NCI-H526 treated with DMSO at 0.1 percent for 48 hours (cell line): ENCODE results near the gene CACNA1C.
"Not testable (repeated sequence)": the region's sequence is repeated elsewhere in the genome, so short reads cannot be mapped to it uniquely, and the experiment has no call there.

ENCODE experiments used
- DNase-seq: peaks from one replicate; lab custom pipeline; 2025; lab: John Stamatoyannopoulos, UW

CACNA1C gene

GRCh38 chr12:2234646-2235350 lies 182.0 kb downstream of the CACNA1C start:
- peak; percentile 30 for DNase-seq

- DNase-seq, result no peak
Measured at GRCh38 chr12:2236506-2237294, 183.9 kb downstream of the CACNA1C start.

- no peak for DNase-seq
Measured at GRCh38 chr12:2238111-2238510, 185.3 kb downstream of the CACNA1C start.

- no peak for DNase-seq
Measured at GRCh38 chr12:2239381-2239871, 186.6 kb downstream of the CACNA1C start.

- DNase-seq, result no peak
Measured at GRCh38 chr12:2240390-2240789, 187.6 kb downstream of the CACNA1C start.

GRCh38 chr12:2240984-2241383 lies 188.2 kb downstream of the CACNA1C start:
- no peak for DNase-seq

GRCh38 chr12:2242216-2242615 lies 189.4 kb downstream of the CACNA1C start:
- DNase-seq, result no peak

GRCh38 chr12:2242816-2243215 lies 190.0 kb downstream of the CACNA1C start:
- no peak for DNase-seq

GRCh38 chr12:2243275-2243674 lies 190.5 kb downstream of the CACNA1C start:
- no peak for DNase-seq

GRCh38 chr12:2244013-2244861 lies 191.4 kb downstream of the CACNA1C start:
- DNase-seq, result peak; percentile 94

- DNase-seq, result peak; percentile 64
Measured at GRCh38 chr12:2246358-2246757, 193.6 kb downstream of the CACNA1C start.

GRCh38 chr12:2247120-2247519 lies 194.3 kb downstream of the CACNA1C start:
- DNase-seq, result peak; percentile 72

- DNase-seq, result peak; percentile 14
Measured at GRCh38 chr12:2247596-2247995, 194.8 kb downstream of the CACNA1C start.

- peak; percentile 38 for DNase-seq
Measured at GRCh38 chr12:2248087-2248900, 195.5 kb downstream of the CACNA1C start.

GRCh38 chr12:2248901-2249381 lies 196.2 kb downstream of the CACNA1C start:
- peak; percentile 57 for DNase-seq

GRCh38 chr12:2250797-2251196 lies 198.0 kb downstream of the CACNA1C start:
- no peak for DNase-seq

GRCh38 chr12:2251526-2252209 lies 198.9 kb downstream of the CACNA1C start:
- DNase-seq, result peak; percentile 73

GRCh38 chr12:2255311-2255710 lies 202.5 kb downstream of the CACNA1C start:
- DNase-seq, result no peak

GRCh38 chr12:2255731-2256130 lies 202.9 kb downstream of the CACNA1C start:
- not testable (repeated sequence) for DNase-seq

GRCh38 chr12:2256453-2256852 lies 203.7 kb downstream of the CACNA1C start:
- DNase-seq, result no peak

GRCh38 chr12:2256915-2257314 lies 204.1 kb downstream of the CACNA1C start:
- DNase-seq, result no peak
